SJCRH30 (cell line): ENCODE results near the gene JAKMIP3. TPM values are rescaled to one million over a fixed set of nuclear protein-coding genes. Genes with fewer than 3 reads are reported as not detected.

Experiments
- DNase-seq, 2 experiments: peaks; one replicate each; pipeline ENCODE4 v3.0.0-alpha.2; 2015 to 2020
- H3K27ac ChIP-seq: fragments of 250-450 bp; sonication (Bioruptor Pico); 2 replicates; pipeline ENCODE4 v1.5.1; 2020; ENCODE audit warnings: mild to moderate bottlenecking, moderate library complexity
- H3K27me3 ChIP-seq: fragments of 250-450 bp; sonication (Bioruptor Pico); 2 replicates; pipeline ENCODE4 v1.5.1; 2020; ENCODE audit warnings: mild to moderate bottlenecking, moderate library complexity
- H3K36me3 ChIP-seq: fragments of 250-450 bp; sonication (Bioruptor Pico); 2 replicates; pipeline ENCODE4 v1.5.1; 2020; ENCODE audit warnings: mild to moderate bottlenecking, moderate library complexity
- H3K4me1 ChIP-seq: fragments of 250-450 bp; sonication (Bioruptor Pico); 2 replicates; pipeline ENCODE4 v1.5.1; 2020; ENCODE audit warnings: mild to moderate bottlenecking, moderate library complexity
- H3K4me3 ChIP-seq: fragments of 250-450 bp; sonication (Bioruptor Pico); 2 replicates; pipeline ENCODE4 v1.5.1; 2020; ENCODE audit warnings: mild to moderate bottlenecking, moderate library complexity
- H3K9me3 ChIP-seq: fragments of 250-450 bp; sonication (Bioruptor Pico); replicated peaks from 2 replicates; pipeline ENCODE4 v1.5.1; 2020; ENCODE audit warnings: mild to moderate bottlenecking, moderate library complexity
- total RNA-seq: library from RNA; depleted of rRNA; stranded (reverse); fragments of >200 nt; shearing (Covaris generic); gene quantifications from 2 replicates; pipeline ENCODE4 v1.2.3, GENCODE V29; 2014

JAKMIP3 gene
- total RNA-seq, 1 experiment from 2014 or later, result not detected

DNA sequence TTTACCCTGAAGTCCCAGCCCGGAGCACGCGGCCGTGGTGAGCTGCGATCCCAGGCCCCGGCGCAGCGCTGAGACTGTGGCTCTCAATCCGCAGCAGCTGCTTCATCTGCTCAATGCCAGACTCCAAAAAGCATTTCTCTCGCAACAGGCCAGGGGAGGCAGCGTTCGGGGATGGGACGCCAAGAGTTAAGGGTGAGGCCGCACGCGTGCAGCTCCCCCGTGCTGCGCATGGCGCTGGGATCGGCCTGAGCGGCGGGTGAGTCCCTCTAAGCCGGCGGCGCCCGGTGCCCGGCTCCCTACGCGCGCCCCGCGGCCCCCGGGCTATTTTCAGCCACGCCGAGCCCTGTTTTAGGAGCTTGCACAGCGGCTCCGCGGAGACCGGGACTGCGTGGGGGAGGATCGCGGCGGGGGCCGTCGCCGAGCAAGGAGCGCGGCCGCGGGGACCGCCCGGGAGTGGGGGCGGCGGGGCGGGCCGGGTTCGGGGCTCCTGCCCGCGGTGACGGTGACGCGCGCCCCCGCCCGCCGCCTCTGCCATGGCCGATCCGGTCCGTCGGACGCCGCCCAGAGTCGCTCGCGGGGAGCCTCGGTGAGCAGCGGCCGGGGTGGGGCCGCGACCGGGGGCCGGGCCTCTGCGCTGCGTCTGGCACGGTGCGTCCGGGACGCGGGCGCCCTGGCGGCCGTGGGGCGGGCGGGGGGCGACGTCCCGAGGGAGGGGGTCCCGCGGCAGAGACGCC, 29.4 kb upstream of the JAKMIP3 start:
- Histone ChIP-seq H3K27me3 (no peaks in the 10 kb centered on the region), H3K36me3 (no peaks in the 10 kb centered on the region)

DNA sequence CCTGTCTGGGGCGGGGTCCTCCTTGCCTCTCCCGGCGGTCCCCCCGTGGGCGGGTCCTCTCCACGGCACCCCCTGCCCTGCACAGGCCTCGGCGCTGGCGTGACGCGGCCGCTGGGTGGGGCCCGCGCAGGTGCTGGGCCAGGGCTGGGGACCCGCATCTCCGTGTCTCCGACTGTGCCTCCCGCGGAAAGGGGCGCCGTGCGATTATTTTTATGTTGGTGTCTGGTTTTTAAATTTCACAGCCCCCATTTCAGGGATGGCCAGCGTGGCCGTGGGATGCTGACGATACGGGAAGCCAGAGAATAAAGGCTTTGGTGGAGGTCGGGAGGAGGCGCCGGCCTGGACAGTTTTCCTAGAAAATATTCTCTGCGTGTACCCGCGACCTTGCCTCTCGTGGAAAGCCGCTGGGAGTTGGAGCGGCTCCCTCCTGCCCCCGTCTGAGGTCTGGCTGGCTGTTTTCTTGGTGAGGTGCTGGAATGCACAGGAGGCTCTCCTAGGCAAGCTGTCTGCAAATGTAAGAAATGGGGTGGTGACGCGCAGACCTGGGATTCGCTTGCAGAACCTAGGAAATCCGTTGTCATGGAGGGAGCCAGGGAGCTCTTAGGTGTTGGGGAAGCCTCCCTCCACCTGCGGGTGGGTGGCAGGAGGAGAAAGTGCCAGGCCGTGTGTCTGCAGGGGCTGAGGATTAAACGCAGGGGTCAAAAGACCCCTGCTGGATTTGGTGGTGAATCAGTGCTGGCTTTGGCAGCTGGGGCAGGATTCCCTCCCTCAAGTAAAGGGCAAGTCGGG, 28.7 kb upstream of the JAKMIP3 start:
- H3K9me3 ChIP-seq, result no peaks in the 10 kb centered on the region
- no peaks in the 10 kb centered on the region for H3K36me3 ChIP-seq
- H3K4me3 ChIP-seq, result no peak overlapping the region
- H3K27ac ChIP-seq, result no peak overlapping the region
- H3K4me1 ChIP-seq, result no peaks in the 10 kb centered on the region
- DNase-seq, result no peak
- no peaks in the 10 kb centered on the region for H3K27me3 ChIP-seq

More for the DNA sequence above, 29.4 kb upstream of the JAKMIP3 start:
- Histone ChIP-seq H3K27ac (no peak overlapping the region), H3K9me3 (no peaks in the 10 kb centered on the region), H3K4me1 (no peaks in the 10 kb centered on the region), H3K4me3 (no peak overlapping the region)
- peak in 1 of 2 experiments; percentile 5 for DNase-seq

DNA sequence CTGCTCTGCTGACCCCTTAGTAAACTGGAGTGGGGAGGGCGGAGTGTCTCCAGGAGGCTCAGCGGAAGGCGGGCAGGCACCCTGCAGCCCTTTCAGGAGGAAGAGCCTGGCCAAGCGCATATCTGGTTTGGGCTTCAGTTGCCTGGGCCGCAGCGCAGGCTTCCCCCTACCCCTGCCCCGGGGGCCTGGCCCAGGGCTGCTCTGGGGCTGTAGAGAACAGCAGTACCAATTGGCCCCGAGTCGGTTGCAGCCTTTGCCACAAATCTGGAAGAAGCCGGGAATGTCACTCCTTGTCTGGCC, 28.1 kb upstream of the JAKMIP3 start:
- Histone ChIP-seq H3K36me3 (no peaks in the 10 kb centered on the region), H3K4me1 (no peaks in the 10 kb centered on the region), H3K9me3 (no peaks in the 10 kb centered on the region), H3K4me3 (no peak overlapping the region), H3K27me3 (no peaks in the 10 kb centered on the region), H3K27ac (no peak overlapping the region)
- no peak for DNase-seq

DNA sequence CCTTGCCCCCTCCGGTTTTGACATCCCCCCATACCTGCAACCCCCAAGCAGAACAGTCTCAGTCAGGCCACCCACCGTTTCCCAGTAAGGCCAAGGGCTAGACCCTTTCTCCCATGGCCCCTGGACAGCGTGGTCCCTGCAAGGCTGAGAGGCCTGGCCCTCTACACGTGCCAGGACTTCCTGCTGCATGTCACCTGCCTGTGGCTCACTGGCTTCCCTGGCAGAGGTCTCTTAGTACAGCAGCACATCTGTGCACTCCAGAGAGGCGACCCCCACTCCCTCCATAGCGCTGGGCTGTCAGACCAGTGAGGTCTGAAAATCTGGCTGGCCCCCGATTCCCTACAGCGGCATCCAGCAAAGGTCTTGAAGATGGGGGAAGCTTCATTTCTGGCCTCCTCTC, 26.4 kb upstream of the JAKMIP3 start:
- Histone ChIP-seq H3K27ac (no peak overlapping the region), H3K9me3 (no peaks in the 10 kb centered on the region), H3K4me3 (no peak overlapping the region), H3K27me3 (no peaks in the 10 kb centered on the region), H3K36me3 (no peaks in the 10 kb centered on the region), H3K4me1 (no peaks in the 10 kb centered on the region)
- no peak for DNase-seq

DNA sequence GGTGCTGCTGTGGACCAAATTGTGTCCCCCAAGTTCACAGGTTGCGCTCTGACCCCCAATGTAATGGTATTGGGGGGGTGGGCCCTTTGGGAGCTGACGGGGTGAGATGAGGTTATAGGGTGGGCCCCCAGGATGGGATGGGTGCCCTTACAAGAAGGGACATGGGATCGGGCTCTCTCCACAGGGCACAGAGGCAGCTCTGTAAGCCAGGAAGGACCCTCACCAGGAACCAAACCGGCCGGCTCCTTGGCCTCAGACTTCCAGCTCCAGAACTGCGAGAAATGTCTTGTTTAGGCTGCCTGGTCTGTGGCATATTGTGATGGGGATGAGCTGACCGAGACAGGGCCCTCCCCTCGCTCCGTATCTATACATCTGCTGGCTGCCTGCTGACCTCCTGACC, 25.7 kb upstream of the JAKMIP3 start:
- H3K27me3 ChIP-seq, result no peaks in the 10 kb centered on the region

DNA sequence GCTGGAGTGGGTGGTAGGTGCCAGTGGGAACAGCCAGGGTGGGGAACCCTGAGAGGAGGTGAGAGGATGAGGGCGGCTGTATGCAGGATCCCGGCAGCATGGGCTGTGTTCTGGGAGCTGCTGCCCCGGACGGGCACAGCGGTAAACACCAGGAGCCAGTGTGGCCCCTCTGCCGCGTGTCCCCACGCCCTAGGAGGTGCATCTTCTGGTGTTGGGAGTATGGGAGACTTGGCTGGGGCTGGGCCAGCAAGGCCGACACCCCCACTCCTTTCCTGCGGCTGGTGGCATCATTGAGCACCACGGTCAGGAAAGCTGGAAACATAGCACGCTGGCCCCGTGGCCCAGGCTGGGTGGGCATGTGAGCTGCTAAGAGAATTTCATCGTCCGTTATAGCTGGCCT, 24.4 kb upstream of the JAKMIP3 start:
- H3K4me1 ChIP-seq, result no peaks in the 10 kb centered on the region
- H3K36me3 ChIP-seq, result no peaks in the 10 kb centered on the region
- H3K9me3 ChIP-seq, result no peaks in the 10 kb centered on the region
- H3K27me3 ChIP-seq, result no peaks in the 10 kb centered on the region
- no peak overlapping the region for H3K4me3 ChIP-seq
- DNase-seq, result no peak
- H3K27ac ChIP-seq, result no peak overlapping the region

More for the DNA sequence above, 25.7 kb upstream of the JAKMIP3 start:
- no peaks in the 10 kb centered on the region for H3K9me3 ChIP-seq
- no peak overlapping the region for H3K4me3 ChIP-seq
- H3K4me1 ChIP-seq, result no peaks in the 10 kb centered on the region
- no peaks in the 10 kb centered on the region for H3K36me3 ChIP-seq
- no peak for DNase-seq
- no peak overlapping the region for H3K27ac ChIP-seq

DNA sequence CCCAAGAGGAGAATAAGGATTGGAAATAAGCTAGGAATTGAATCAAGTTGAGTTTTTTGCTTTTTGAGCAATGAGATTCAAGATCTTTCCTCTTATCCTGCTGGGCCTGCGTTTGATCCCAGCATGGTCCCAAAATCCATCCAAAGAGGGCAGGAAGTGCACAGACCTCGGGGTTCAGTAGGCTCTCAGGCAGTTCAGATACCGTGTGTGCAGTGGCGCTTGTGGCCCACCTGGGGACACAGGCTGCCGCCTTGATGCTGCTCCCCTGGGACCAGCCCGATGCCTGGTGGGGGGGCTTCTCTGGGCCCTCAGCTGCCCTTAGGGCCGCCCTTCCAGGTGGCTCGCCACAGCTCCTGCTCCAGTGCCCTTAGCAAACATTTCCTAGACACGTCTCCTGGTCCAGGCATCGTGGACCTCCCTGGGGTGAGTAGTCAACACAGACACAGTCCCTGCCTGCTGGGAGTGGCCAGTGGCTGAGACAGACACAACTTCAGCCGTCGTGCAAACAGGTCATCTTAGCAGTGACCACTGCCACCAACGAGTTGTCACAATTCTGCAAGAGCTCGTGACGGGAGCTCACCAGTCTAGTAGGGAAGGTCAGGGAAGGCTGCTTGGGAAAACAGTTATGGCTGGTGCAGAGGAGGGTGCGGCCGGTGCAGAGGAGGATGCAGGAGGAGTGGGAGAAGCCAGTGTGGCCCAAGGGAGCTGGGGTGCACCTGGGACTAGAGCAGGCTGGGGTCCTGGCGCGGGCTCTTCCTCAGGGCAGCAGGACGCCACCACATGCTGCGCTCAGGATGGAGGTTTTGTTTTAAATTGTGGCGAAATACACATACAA, 21.7 kb upstream of the JAKMIP3 start:
- no peaks in the 10 kb centered on the region for H3K9me3 ChIP-seq
- H3K36me3 ChIP-seq, result no peaks in the 10 kb centered on the region
- no peaks in the 10 kb centered on the region for H3K4me1 ChIP-seq
- H3K4me3 ChIP-seq, result no peak overlapping the region
- no peak overlapping the region for H3K27ac ChIP-seq
- H3K27me3 ChIP-seq, result no peaks in the 10 kb centered on the region
- DNase-seq, result no peak

DNA sequence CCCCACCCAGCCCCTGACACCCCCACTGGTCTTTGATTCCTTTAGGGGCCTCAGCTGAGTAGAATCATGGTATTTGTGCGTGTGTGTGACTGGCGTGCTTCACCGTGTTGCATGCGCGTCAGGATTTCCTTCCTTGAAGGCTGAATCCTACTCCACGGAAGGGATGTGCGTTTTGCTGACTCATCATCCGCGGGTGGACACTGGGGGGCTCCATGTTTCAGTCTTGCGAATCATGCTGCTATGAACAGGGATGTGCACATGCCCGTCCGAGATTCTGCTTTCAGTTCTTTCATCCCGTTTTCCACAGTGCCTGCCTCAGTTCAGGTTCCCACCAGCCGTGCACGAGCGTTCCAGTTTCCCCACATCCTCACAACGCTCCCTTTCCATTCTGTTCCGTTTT, 20.9 kb upstream of the JAKMIP3 start:
- Histone ChIP-seq H3K4me1 (no peaks in the 10 kb centered on the region), H3K36me3 (no peaks in the 10 kb centered on the region), H3K9me3 (no peaks in the 10 kb centered on the region), H3K4me3 (no peak overlapping the region), H3K27ac (no peak overlapping the region), H3K27me3 (no peaks in the 10 kb centered on the region)
- DNase-seq, result no peak

DNA sequence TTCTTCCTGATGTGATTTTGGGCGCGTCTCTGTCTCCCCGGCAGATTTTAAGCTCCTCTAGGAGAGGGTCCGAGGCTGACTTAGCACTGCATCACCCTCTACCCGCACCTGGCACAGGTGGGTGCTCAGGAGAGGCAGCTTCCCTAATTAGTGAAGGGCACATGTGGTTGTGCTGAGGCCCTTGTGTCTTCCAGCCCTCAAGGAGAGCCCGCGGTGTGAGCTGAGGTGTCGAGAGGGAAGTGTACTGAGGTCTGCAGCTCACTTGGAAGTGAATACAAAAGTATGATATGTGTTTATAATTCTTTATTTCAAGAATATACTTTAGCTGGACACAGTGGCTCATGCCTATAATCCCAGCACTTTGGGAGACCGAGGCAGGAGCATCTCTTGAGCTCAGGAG, 20.4 kb upstream of the JAKMIP3 start:
- no peaks in the 10 kb centered on the region for H3K36me3 ChIP-seq
- no peak overlapping the region for H3K4me3 ChIP-seq
- H3K27me3 ChIP-seq, result no peaks in the 10 kb centered on the region
- DNase-seq, result no peak
- no peaks in the 10 kb centered on the region for H3K9me3 ChIP-seq
- H3K4me1 ChIP-seq, result no peaks in the 10 kb centered on the region
- no peak overlapping the region for H3K27ac ChIP-seq

DNA sequence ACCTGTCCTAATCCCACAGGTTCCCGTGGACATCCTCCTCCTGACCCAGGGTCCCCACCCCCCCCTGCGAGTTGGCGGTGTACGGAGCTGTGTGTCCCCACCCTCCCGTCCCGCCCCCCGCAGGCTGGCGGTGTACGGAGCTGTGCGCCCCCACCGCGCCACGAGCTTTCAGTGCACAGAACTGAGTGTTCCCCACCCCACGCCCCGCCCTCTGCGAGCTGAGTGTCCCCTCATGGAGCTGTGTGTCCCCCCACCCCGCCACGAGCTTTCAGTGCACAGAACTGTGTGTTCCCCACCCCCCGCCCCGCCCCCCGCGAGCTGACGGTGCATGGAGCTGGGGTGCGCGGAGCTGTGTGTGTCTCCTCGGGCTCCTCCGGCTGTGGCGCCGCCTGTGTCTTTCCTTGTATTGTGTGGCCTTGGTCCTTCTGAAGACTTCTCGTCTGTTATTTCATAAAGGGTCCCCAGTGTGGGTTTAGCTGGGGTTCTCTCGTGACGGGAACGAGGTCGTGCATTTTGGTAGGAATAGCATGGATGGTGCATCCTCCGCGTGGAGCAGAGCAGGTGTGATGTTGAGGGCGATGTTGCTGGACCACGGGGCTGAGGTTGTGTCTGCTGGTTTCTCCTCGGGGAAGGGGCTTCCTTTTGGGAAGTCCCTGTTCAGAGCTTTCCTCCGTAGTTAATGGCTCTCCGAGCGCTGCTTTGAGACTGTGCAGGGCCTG, 18.0 kb upstream of the JAKMIP3 start:
- H3K4me3 ChIP-seq, result no peak overlapping the region
- H3K36me3 ChIP-seq, result no peaks in the 10 kb centered on the region
- no peak overlapping the region for H3K27ac ChIP-seq
- no peaks in the 10 kb centered on the region for H3K4me1 ChIP-seq
- DNase-seq, result no peak
- H3K27me3 ChIP-seq, result no peaks in the 10 kb centered on the region
- no peaks in the 10 kb centered on the region; the same call in 1 of the 2 replicates for H3K9me3 ChIP-seq

DNA sequence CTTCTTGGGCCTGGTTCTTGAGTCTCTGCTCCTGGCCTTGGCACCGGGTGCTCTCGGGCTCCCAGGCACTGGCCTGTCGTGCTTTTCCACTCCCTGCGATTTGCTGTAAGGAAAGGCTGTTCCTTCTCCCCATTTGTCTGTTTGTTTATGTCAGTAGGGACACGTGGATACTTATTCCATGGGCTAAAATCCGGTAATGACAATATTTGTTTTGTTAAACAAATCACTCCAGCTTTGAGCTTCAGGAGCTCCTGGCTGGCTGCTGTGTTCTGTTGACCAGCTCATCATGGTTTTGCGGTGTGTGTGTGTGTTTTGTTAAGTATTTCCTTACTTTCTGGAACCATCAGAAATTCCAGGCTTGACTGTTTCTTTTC, 17.5 kb upstream of the JAKMIP3 start:
- Histone ChIP-seq H3K27me3 (no peaks in the 10 kb centered on the region), H3K27ac (no peak overlapping the region), H3K4me1 (no peaks in the 10 kb centered on the region), H3K36me3 (no peaks in the 10 kb centered on the region), H3K4me3 (no peak overlapping the region), H3K9me3 (no peaks in the 10 kb centered on the region; the same call in 1 of the 2 replicates)
- DNase-seq, result no peak

DNA sequence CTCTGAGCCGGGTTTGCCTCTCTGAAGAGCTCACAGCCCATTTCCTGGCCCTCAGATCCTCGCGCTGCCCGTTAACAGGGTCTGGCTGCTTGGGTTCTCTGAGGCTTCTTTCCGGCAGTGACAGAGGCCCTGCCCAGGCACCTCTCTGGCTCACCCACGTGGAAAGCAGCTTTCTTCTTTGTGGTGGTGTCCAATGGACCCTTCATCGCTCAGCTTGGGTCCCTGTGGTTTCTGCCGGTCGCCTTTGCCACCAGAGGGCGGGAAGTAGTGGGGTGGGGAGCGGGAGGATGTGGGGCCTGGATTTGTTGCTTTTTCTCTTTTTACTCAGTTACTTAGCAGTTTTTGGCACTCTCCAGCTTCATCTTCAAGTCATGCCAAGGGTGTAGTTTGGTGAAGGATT, 15.6 kb upstream of the JAKMIP3 start:
- Histone ChIP-seq H3K9me3 (no peaks in the 10 kb centered on the region; the same call in 1 of the 2 replicates), H3K27ac (no peak overlapping the region), H3K4me3 (no peak overlapping the region), H3K4me1 (no peaks in the 10 kb centered on the region), H3K27me3 (no peaks in the 10 kb centered on the region), H3K36me3 (no peaks in the 10 kb centered on the region)
- DNase-seq, result no peak

DNA sequence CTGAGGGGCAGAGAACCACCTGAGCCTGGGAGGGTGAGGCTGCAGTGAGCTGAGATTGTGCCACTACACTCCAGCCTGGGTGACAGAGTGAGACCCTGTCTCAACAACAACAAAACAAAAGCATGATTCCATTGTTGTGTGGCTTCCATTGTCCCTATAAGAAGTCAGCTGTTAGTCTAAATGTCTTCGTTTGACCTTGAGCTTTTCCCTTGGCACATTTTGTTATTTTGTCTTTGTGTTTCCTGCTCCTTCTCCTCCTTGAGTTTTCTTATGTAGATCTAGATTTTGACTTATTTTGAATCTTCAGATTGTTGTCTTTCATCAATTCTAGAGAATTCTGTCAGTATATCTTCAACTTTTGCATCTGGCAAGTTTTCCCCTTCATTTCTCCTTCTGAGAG, 13.6 kb upstream of the JAKMIP3 start:
- H3K36me3 ChIP-seq, result no peaks in the 10 kb centered on the region
- no peak overlapping the region for H3K4me3 ChIP-seq
- H3K4me1 ChIP-seq, result no peaks in the 10 kb centered on the region
- H3K27me3 ChIP-seq, result no peaks in the 10 kb centered on the region
- no peak overlapping the region for H3K27ac ChIP-seq
- DNase-seq, result no peak
- no peaks in the 10 kb centered on the region; the same call in 1 of the 2 replicates for H3K9me3 ChIP-seq

DNA sequence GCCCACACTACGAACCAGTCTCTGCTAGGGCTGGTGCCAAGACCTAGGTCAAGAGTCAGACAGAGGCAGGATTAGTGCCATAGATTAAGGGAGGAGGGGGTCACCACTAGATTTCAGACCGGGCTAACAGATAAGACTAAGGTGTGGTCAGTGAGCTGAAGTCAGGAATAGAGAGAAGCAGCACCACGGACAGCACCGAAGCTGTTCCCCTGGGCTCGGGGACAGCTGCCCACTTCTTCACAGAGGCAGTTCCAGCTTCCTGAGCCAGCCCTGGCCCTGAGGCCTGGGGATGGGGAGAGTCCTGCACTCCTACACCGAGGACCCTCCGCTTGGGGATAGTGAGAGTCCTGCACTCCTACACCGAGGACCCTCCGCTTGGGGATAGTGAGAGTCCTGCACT, 11.2 kb upstream of the JAKMIP3 start:
- no peak overlapping the region for H3K27ac ChIP-seq
- no peak overlapping the region for H3K4me3 ChIP-seq

More for the DNA sequence above, 11.2 kb upstream of the JAKMIP3 start:
- Histone ChIP-seq H3K27me3 (no peaks in the 10 kb centered on the region), H3K36me3 (no peaks in the 10 kb centered on the region), H3K9me3 (no peaks in the 10 kb centered on the region; the same call in 1 of the 2 replicates), H3K4me1 (no peaks in the 10 kb centered on the region)
- peak; percentile 6 to 17 for DNase-seq
